Spinal cord (tissue), 10 donors: ENCODE data around the gene ENO1. TPM values are rescaled to one million over a fixed set of nuclear protein-coding genes. Genes with fewer than 3 reads are reported as not detected.
A peak's percentile ranks its signal among the peaks of the same experiment; 100 is the strongest.

Experiments used
- DNase-seq, 6 donors: peaks; one replicate each; pipeline versions ENCODE4 v3.0.0 to v3.0.0-alpha.2; 2013 to 2015; ENCODE audit warnings: low spot score in 6 of 6, low read depth in 4 of 6
- H3K27ac ChIP-seq: one replicate; pipeline ENCODE4 v1.5.1; 2013; ENCODE audit warnings: low read depth, low read length, control low read depth
- H3K27me3 ChIP-seq: one replicate; pipeline ENCODE4 v1.6.1; 2013; ENCODE audit warnings: low read length; ENCODE audit not compliant: control insufficient read depth, insufficient read depth
- H3K36me3 ChIP-seq: one replicate; pipeline ENCODE4 v1.6.1; 2013; ENCODE audit warnings: low read length; ENCODE audit not compliant: control insufficient read depth, insufficient read depth
- H3K4me1 ChIP-seq: one replicate; pipeline ENCODE4 v1.6.1; 2013; ENCODE audit warnings: low read length; ENCODE audit not compliant: control insufficient read depth, insufficient read depth
- H3K4me3 ChIP-seq: one replicate; pipeline ENCODE4 v1.5.1; 2013; ENCODE audit warnings: low read depth, low read length, control low read depth
- H3K9me3 ChIP-seq: one replicate; pipeline ENCODE4 v1.6.1; 2013; ENCODE audit warnings: low read length; ENCODE audit not compliant: control insufficient read depth, insufficient read depth
- WGBS: methylation state at CpG from one replicate; pipeline ENCODE4 v1.1.5; 2013; ENCODE audit warnings: missing lambda C conversion rate; ENCODE audit not compliant: insufficient coverage; 5-methylcytosine and 5-hydroxymethylcytosine counted together
- polyA plus RNA-seq, 2 donors: library from polyadenylated mRNA; unstranded; fragments of 120-200 nt; gene quantifications; one replicate each; pipeline ENCODE4 v1.2.1, GENCODE V29; 2013; ENCODE audit not compliant: insufficient read length in 2 of 2
- small RNA-seq: library from RNA; depleted of rRNA; stranded (forward); fragments of <200 nt; gene quantifications from one replicate; pipeline ENCODE3, GENCODE V24; 2014; ENCODE audit warnings: low replicate concordance
- total RNA-seq, 2 donors: library from RNA; depleted of rRNA in 1 of 2; stranded (reverse); fragments of 120-200 nt in 1 of 2; fragments of >200 nt in 1 of 2; gene quantifications; one replicate each; pipeline versions ENCODE4 v1.2.3 to v1.2.4, GENCODE V29; 2013 to 2014
- donor health status: healthy.

Gene ENO1
- total and polyA plus RNA-seq, 4 donors: 389 to 703 (median 545) TPM

DNA sequence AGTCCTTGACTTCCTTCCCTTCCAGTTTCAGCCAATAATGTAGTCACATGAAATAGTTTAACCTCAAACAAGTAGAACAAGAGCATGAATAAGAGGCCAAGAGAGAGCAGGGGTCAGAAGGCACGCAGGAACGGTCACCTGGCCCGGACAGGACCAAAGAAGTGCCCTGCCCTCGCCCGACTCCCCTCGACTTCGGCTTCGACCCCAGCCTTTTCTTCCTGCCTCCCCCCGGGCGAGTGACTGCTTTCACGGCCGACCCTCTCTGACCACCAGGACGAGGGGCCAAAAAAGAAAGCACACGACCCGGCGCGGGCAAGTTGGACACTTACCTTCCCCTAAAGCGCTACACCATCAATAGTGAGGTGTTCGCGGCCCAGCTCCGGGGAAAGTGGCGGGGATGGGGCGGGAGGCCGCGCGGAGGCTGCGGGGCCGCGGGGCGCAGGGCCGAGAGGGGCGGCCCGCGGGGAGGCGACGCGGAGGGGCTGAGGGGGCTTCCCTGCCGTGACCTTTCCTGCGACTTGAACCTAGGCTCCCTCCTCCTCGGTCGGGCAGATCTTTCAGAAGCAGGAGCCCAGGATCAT lies 61.6 kb downstream of the ENO1 start:
- no peaks in the 10 kb centered on the region for H3K27me3 ChIP-seq
- DNase-seq: peak in 2 of 6 donors; percentile 24 to 43
- H3K36me3 ChIP-seq: no peaks in the 10 kb centered on the region
- under 1% methylated on average over 41 of the region's 41 CpGs for WGBS
- peak overlapping the region; percentile 96 for H3K4me3 ChIP-seq
- peak overlapping the region; percentile 97 for H3K27ac ChIP-seq
- peaks cover 4% of the 10 kb centered on the region for H3K4me1 ChIP-seq
- H3K9me3 ChIP-seq: no peaks in the 10 kb centered on the region

DNA sequence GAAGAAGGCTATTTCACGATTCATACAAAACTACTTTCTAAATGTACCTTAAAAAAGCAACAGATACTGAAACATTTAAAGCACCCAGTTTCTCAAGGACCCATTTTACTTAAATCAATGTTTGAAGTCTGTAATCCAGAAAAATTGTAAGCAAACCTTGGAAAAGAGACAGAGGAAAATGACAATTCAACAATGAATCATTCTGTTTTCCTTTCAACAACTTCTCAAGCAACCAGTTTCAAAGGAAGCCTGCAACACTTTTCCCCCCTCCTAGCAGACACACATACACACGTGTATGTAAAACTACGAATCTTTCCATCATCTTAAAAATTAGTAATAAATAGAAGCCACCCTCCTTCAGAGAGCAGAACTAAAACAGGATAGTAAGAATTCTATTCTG lies 62.2 kb downstream of the ENO1 start:
- H3K36me3 ChIP-seq: no peaks in the 10 kb centered on the region
- peak overlapping the region; percentile 97 for H3K27ac ChIP-seq
- H3K4me3 ChIP-seq: peak overlapping the region; percentile 96
- DNase-seq: peak in 4 of 6 donors; percentile 18 to 57 (median 34)
- peaks cover 9% of the 10 kb centered on the region for H3K4me1 ChIP-seq
- 0% methylated on average over 1 of the region's 3 CpGs for WGBS
- H3K27me3 ChIP-seq: no peaks in the 10 kb centered on the region
- H3K9me3 ChIP-seq: no peaks in the 10 kb centered on the region

DNA sequence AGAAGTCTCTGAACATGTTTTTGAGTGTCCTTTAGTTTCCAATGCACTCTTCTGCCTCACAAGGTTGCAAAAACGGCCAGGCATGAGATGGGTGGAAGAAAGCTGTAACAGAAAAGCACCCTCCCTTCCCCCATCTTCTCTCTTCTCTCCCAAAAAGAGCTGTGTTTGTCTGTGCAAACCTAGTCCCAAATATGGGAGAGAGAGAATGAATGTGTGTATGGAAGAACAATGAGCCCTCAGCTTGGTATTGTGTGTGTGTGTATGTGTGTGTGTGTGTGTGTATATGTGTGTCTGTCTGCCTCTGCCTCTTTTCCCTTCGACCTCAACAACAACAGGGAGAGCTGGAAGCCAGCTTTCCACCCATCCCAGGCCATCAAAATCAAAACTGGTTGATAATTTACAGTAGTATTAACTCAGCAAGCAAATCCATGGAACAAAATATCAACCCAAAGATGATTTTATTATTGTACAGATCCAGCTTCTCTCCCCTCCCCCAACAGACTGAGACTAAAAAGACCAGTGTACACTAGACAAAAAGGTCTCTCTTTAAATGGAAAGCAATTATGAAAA lies 62.8 kb downstream of the ENO1 start:
- no peaks in the 10 kb centered on the region for H3K36me3 ChIP-seq
- peak in 4 of 6 donors; percentile 42 to 89 (median 80) for DNase-seq
- no CpG with 5 or more reads among the region's 2 CpGs for WGBS
- H3K4me1 ChIP-seq: peaks cover 9% of the 10 kb centered on the region
- H3K27ac ChIP-seq: peak overlapping the region; percentile 97
- peak overlapping the region; percentile 96 for H3K4me3 ChIP-seq
- H3K27me3 ChIP-seq: no peaks in the 10 kb centered on the region
- H3K9me3 ChIP-seq: no peaks in the 10 kb centered on the region

DNA sequence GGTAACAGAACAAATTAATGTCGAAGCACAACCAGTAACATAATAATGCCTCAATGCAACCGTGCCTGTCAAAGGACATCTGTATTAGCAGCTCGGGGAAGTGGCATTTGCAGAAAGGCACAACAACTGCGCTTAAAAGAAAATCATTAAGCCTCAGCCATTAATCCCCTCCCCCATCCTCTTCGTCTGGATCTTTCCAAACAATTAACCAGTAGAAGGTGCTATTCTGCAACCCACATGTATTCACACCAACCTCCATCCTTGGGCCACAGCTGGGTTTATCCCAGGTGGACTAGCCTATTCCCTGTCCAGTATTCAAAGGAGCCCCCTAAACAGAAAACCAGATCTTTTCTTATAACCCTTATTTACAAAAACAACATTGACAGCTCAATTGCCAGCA lies 63.6 kb downstream of the ENO1 start:
- peak in 2 of 6 donors; percentile 51 to 92 for DNase-seq
- no peaks in the 10 kb centered on the region for H3K9me3 ChIP-seq
- 13% methylated on average over 5 of the region's 5 CpGs for WGBS
- peak overlapping the region; percentile 97 for H3K27ac ChIP-seq
- H3K36me3 ChIP-seq: no peaks in the 10 kb centered on the region
- peaks cover 9% of the 10 kb centered on the region for H3K4me1 ChIP-seq
- peak overlapping the region; percentile 96 for H3K4me3 ChIP-seq
- H3K27me3 ChIP-seq: no peaks in the 10 kb centered on the region

DNA sequence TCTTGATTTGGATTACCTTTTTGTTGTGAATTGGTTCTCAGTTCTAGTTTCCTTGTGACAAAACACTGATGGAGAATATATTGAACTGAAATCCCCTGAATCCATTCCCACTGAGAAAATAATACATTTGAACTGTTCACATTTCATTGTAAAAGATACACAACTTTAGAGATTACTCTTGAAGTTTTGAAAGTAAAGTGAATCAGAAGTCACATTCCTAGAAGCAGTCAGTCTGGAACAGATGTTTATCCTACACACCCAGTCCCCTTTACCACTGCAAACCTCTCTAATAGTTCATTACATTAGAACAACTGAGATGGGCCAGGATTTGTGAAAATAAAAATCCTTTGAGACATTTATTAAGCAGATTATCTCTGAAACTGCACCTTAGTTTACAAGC lies 64.5 kb downstream of the ENO1 start:
- Histone ChIP-seq H3K27me3 (no peaks in the 10 kb centered on the region), H3K36me3 (no peaks in the 10 kb centered on the region), H3K27ac (no peak overlapping the region), H3K9me3 (no peaks in the 10 kb centered on the region), H3K4me3 (no peak overlapping the region), H3K4me1 (peaks cover 9% of the 10 kb centered on the region)
- DNase-seq: no peak

DNA sequence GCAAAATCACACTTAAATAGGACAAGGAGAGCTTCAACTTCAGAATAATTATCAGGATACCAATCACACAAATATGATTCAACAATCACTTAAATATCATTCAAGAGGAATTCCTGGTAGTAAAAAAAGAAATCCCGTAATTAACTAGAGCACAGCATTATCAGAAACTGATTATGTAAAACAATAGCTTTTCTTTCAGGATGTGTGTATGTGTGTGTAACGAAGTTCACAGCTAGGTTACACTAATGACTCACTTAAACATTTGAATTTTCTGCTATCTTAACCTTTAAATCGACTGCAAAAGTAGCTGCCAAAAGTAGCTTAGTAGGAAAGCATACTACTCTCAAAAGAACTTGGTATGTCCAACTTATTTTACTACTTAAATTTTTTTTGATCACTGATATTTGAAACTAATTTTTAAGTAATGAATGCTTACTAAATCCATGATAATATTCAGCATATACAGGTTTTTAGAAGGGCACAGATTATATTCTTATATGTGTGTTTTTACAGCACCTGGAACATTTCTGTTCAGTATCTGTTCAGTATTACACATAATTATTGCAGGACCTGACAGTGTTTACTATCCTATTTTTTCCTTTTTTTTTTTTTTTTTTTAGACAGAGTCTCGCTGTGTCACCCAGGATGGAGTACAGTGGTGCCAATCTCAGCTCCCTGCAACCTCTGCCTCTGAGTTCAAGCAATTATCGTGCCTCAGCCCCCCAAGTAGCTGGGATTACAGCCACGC lies 65.3 kb downstream of the ENO1 start:
- Histone ChIP-seq H3K36me3 (no peaks in the 10 kb centered on the region), H3K27me3 (no peaks in the 10 kb centered on the region), H3K4me3 (no peak overlapping the region), H3K4me1 (peaks cover 9% of the 10 kb centered on the region), H3K27ac (no peak overlapping the region), H3K9me3 (no peaks in the 10 kb centered on the region)
- DNase-seq: no peak
- no CpG with 5 or more reads among the region's 6 CpGs for WGBS

DNA sequence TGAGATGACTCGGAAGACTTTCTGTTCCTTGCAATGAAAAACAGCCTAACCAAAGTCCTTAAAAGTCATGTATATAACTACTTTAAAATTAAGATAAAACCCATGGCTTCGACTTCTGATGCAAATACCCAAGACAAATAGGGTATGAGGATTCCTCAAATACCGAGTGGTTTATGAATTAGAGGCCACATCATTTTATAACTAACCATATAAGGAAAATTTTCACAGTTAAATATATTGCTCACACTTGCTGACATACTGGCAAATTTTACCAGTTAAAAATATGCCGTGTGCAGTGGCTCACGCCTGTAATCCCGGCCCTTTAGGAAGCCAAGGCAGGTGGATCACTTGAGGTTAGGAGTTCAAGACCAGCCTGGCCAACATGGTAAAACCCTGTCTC lies 66.4 kb downstream of the ENO1 start:
- H3K4me3 ChIP-seq: no peak overlapping the region
- H3K27ac ChIP-seq: no peak overlapping the region

More for the DNA sequence above, 66.4 kb downstream of the ENO1 start:
- DNase-seq: no peak
- Histone ChIP-seq H3K36me3 (no peaks in the 10 kb centered on the region), H3K4me1 (peaks cover 9% of the 10 kb centered on the region), H3K9me3 (no peaks in the 10 kb centered on the region), H3K27me3 (no peaks in the 10 kb centered on the region)
- WGBS: 50% methylated on average over 2 of the region's 6 CpGs

Small RNAs within 50 kb of the gene (small RNA-seq; reads per million reads assigned to genes)
- gene AL139415.2: not detected
- gene MIR6728: not detected
- gene RNU6-304P: not detected

Other genes starting within 250 kb of the ENO1 start
- gene RERE, start 61.0 kb downstream of the ENO1 start, total RNA-seq: 100 to 1,000 TPM; 184 to 434 TPM
- gene RERE, start 61.0 kb downstream of the ENO1 start, polyA plus RNA-seq: 100 to 1,000 TPM; 116 to 138 TPM
- gene CA6, start 67.2 kb upstream of the ENO1 start, total RNA-seq: not detected
- under 1 TPM in 1 of 2 donors, not detected in 1; 0.30 TPM for gene CA6, start 67.2 kb upstream of the ENO1 start, polyA plus RNA-seq
- gene SLC2A7, start 147.7 kb upstream of the ENO1 start, total RNA-seq: not detected
- gene SLC2A7, start 147.7 kb upstream of the ENO1 start, polyA plus RNA-seq: not detected
- 10 to 100 TPM in 1 of 2 donors, 1 to 10 TPM in 1; 5.2 to 12.9 TPM for gene SLC2A5, start 190.9 kb upstream of the ENO1 start, total RNA-seq
- gene SLC2A5, start 190.9 kb upstream of the ENO1 start, polyA plus RNA-seq: 1 to 10 TPM; 4.9 to 6.2 TPM